ENCODE results near the gene LAMA2.

The LAMA2 gene

DNA sequence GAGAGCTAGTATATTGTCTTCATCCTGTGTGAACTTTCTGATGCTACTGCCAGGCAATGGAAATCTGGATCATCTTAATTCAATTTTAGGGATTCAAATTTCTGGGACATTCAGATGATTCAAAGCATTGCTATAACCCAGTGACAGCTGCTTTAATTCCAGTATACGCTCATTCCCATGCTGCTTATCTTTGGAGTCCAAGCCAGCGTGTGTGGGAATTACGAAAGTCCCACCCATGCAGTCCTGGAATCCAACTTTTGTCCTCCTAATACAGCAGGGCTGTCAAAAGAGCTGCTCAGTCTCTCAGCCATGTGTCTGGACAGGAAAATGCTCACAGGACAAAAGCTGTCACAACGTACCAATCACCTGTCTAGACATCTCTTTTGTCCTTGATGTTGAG lies 219.8 kb downstream of the LAMA2 start:
- H3K27ac Mint-ChIP-seq = no peak overlapping the region
- no peaks in the 10 kb centered on the region for H3K36me3 Mint-ChIP-seq (ENCODE audit: low read depth)
- no peak overlapping the region for H3K4me3 Mint-ChIP-seq
- DNase-seq (no peak), ATAC-seq (no peak)
- peaks cover 2% of the 10 kb centered on the region for H3K27me3 Mint-ChIP-seq
- no peaks in the 10 kb centered on the region for H3K9me3 Mint-ChIP-seq
- no peaks in the 10 kb centered on the region for H3K4me1 Mint-ChIP-seq

DNA sequence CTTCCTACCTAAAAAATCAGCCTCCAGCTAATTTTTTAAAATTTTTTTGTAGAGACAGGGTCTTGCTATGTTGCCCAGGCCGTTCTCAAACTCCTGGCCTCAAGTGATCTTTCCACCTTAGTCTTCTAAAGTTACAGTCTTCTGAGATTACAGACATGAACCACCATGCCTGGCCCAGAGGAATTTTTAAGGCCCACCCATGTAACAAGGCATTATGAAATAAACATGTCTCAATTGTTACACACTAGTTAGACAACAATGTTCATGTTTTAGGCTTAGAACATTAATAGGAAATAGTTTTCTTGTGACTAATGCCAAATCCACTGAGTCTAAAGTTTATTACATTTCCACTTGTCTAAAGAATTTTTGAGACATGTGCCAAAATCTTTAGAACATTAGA lies 221.2 kb downstream of the LAMA2 start:
- DNase-seq = no peak
- Mint-ChIP-seq H3K36me3 (ENCODE audit: low read depth) (no peaks in the 10 kb centered on the region), H3K9me3 (no peaks in the 10 kb centered on the region), H3K4me1 (no peaks in the 10 kb centered on the region), H3K27ac (no peak overlapping the region), H3K4me3 (no peak overlapping the region), H3K27me3 (peaks cover 5% of the 10 kb centered on the region)
- ATAC-seq = no peak

DNA sequence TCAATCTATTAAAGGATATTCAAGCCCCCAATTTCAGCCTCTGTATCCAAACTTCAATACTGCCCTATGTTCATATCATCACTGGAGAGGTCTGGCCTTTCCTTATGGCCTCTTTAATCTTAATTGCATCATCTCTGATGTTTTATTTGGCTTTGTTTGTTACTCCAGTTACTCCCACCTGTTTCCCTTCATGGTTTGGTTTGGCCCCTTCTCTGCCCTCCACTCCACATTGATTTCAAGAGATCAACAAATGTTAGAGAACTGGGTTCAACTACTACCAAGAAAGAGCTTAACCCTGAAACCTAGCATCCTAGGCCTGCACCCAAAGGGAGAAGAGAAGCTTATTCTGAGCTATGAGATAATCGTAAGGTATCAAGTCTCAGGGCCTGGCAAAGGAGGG lies 221.6 kb downstream of the LAMA2 start:
- Mint-ChIP-seq H3K27me3 (peaks cover 5% of the 10 kb centered on the region), H3K9me3 (no peaks in the 10 kb centered on the region), H3K27ac (no peak overlapping the region), H3K4me1 (no peaks in the 10 kb centered on the region), H3K36me3 (ENCODE audit: low read depth) (no peaks in the 10 kb centered on the region), H3K4me3 (no peak overlapping the region)
- ATAC-seq (no peak), DNase-seq (no peak)

DNA sequence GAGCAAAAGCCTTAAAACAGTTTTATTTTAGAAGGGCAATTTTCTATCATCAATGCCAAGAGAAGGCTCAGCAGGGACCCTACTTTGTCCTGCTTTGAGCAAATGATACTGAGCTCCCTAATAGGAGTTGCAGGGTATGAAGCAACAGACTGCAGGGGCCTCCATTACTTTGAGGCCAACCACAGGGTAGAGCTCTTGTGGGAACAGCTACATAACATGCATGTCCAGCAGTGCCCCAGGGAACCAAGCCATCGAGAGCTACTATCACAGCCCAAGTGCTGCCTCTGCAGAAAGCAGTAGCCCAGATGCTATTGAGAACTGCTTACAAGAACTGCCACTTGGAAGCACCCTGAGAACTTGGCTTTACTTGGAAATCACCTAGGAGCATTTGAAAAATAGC lies 222.1 kb downstream of the LAMA2 start:
- H3K4me3 Mint-ChIP-seq = no peak overlapping the region
- H3K27ac Mint-ChIP-seq = no peak overlapping the region
- H3K36me3 Mint-ChIP-seq (ENCODE audit: low read depth) = no peaks in the 10 kb centered on the region
- no peaks in the 10 kb centered on the region for H3K9me3 Mint-ChIP-seq
- no peaks in the 10 kb centered on the region for H3K4me1 Mint-ChIP-seq
- H3K27me3 Mint-ChIP-seq = peaks cover 5% of the 10 kb centered on the region
- DNase-seq (no peak), ATAC-seq (no peak)

DNA sequence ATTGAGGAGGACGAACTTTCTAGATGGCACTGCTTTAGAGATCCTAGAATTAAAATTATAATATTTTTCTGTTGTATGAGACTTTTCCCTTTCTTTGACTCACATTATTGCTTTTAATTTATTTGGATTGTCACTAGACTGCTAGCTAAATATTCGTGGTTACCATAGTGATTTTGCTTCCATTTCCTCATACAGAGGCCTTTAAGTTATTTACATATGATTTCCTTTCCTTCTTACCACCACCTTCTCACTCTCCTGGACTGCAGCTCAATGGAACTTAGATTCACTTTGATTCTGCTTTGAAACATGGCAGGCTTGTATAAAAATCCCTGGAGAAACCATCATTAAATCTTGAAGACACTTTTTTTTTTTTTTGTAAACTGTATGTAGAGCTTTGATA lies 222.9 kb downstream of the LAMA2 start:
- DNase-seq (no peak), ATAC-seq (no peak)
- Mint-ChIP-seq H3K27me3 (peaks cover 5% of the 10 kb centered on the region), H3K27ac (no peak overlapping the region), H3K4me3 (no peak overlapping the region), H3K4me1 (no peaks in the 10 kb centered on the region), H3K36me3 (ENCODE audit: low read depth) (no peaks in the 10 kb centered on the region), H3K9me3 (no peaks in the 10 kb centered on the region)

DNA sequence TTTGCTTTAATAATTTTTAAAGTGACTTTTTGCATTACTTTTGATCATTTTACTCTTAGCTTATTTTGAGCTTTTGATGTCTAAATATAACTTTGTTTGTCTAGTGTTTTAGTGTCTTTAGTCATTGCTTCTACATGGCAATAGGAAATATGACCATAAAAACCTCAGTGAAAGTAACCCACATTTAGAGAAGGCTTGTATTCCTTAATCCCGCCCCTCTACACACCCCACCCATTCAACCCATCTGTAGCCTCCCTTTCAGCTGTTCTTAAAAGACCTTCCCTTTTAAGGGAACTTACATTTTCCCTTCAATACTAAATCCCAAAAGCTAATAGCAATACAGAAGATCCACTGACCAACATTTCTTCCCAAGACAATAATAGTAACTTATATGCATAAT lies 225.4 kb downstream of the LAMA2 start:
- no peaks in the 10 kb centered on the region for H3K36me3 Mint-ChIP-seq (ENCODE audit: low read depth)
- no peak for DNase-seq
- no peak for ATAC-seq
- peaks cover 5% of the 10 kb centered on the region for H3K27me3 Mint-ChIP-seq
- no peaks in the 10 kb centered on the region for H3K9me3 Mint-ChIP-seq
- no peak overlapping the region for H3K4me3 Mint-ChIP-seq
- H3K4me1 Mint-ChIP-seq = no peaks in the 10 kb centered on the region
- no peak overlapping the region for H3K27ac Mint-ChIP-seq

DNA sequence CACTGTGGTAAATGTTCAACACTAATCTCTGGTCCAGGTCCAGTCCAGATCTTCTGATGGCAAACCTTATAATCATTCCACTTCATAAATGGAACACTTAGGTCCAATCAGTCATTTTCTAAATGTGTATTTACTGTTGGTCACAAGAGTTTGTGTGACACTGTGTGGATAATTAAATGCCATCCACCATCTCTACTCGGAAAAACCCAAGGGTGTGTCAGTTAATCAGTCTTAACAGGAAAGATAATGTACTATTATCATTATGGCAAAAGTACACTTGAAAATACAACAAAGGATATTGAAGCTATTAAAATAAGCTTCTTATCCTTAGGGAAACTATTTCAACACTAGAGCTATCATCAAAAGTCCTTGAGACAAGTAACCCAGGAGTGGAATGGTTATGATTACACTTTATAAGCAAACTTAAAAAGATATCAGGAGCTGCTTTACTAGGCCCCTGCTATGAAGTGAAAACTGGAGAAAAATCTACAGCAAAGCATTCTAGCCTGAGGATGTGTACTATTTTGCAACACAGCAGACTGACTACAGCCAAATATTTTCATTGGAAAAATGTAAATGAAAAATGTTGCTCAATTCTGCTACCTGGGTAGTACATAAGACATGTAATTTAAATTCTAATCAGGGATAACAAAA lies 227.9 kb downstream of the LAMA2 start:
- Mint-ChIP-seq H3K27ac (no peak overlapping the region), H3K27me3 (peaks cover 5% of the 10 kb centered on the region), H3K9me3 (no peaks in the 10 kb centered on the region), H3K36me3 (ENCODE audit: low read depth) (no peaks in the 10 kb centered on the region), H3K4me1 (no peaks in the 10 kb centered on the region), H3K4me3 (no peak overlapping the region)
- no peak for ATAC-seq
- DNase-seq = no peak

DNA sequence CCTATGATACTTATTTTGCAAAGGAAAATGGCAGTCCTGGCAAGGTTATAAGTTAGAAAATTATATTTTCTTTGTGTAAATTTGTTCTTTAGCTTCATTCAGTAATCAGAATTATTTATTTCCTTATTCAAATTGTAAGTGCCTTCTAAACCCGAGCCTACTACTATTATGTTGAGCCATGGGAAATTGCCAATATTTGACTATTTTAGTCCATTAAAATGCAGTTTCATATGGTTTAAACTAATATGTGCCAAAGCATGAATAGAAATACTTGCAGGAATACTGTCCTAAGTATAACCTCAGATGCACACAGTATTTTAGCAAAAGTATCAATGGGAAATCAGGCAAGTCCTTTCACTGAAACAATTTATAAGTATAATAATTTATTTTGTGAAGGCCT lies 228.4 kb downstream of the LAMA2 start:
- no peaks in the 10 kb centered on the region for H3K36me3 Mint-ChIP-seq (ENCODE audit: low read depth)
- no peak overlapping the region for H3K27ac Mint-ChIP-seq
- H3K27me3 Mint-ChIP-seq = peaks cover 5% of the 10 kb centered on the region
- no peaks in the 10 kb centered on the region for H3K4me1 Mint-ChIP-seq
- H3K4me3 Mint-ChIP-seq = no peak overlapping the region
- DNase-seq = no peak
- no peaks in the 10 kb centered on the region for H3K9me3 Mint-ChIP-seq
- ATAC-seq = no peak

DNA sequence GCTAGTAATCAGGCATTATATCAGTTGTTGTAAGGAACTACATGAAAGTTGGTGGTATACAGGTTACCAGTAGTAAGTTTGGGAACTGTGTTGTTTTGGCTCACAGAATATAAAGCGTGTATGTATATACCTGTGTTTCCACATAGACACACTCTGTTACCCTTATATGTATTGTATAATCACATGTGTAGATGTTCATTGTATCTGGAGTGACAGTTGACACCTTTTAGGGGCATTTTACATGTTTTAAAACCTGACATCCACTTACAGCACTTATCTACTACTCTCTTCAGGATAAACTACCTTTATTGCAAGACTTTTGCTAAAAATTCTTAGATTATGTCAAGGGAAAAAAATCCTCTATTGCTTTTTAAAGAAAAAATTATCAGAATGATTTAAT lies 228.9 kb downstream of the LAMA2 start:
- no peaks in the 10 kb centered on the region for H3K4me1 Mint-ChIP-seq
- H3K9me3 Mint-ChIP-seq = no peaks in the 10 kb centered on the region
- peaks cover 5% of the 10 kb centered on the region for H3K27me3 Mint-ChIP-seq
- no peak overlapping the region for H3K27ac Mint-ChIP-seq
- no peaks in the 10 kb centered on the region for H3K36me3 Mint-ChIP-seq (ENCODE audit: low read depth)
- no peak overlapping the region for H3K4me3 Mint-ChIP-seq
- DNase-seq (no peak), ATAC-seq (no peak)

DNA sequence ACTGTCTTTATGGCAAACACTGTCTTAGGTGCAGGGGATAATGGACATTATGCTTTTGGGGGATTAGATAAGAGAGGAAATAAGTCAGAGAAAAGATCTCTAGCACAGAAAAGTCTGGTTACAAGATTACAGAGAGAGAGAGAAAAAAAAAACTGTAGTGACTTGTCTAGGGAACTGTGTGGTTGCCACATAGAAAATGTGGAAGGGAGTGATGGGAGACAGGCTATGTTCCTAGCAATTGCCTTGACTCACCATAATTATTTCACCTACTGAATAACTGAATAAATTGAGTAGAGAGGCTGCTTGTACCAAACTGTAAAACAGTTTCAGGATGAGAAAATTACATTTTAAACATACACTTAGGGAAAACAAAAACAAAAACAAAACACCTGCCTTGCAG lies 229.7 kb downstream of the LAMA2 start:
- no peak for ATAC-seq
- H3K4me3 Mint-ChIP-seq = no peak overlapping the region
- no peak for DNase-seq
- H3K9me3 Mint-ChIP-seq = no peaks in the 10 kb centered on the region
- no peaks in the 10 kb centered on the region for H3K4me1 Mint-ChIP-seq
- no peak overlapping the region for H3K27ac Mint-ChIP-seq
- peaks cover 2% of the 10 kb centered on the region for H3K27me3 Mint-ChIP-seq
- no peaks in the 10 kb centered on the region for H3K36me3 Mint-ChIP-seq (ENCODE audit: low read depth)

DNA sequence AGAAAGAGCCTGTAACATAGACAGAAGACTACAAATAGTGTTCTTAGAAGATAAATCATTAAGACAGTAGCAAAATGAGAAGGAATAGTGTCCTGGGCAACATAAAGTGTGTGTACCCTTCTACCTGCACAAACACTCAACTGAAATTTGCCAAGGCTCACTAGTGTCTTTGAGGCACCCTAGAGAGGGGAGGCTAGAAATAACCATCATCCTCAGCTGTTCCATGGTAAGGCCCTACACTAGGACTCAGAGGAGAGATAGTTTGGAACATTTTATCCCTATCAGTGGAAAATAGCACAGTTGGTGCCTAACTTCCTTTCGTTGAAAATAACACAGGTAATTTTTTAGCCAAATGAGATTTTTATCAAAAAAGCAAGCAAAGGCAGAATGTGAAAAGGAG lies 230.7 kb downstream of the LAMA2 start:
- H3K4me3 Mint-ChIP-seq = no peak overlapping the region
- no peaks in the 10 kb centered on the region for H3K9me3 Mint-ChIP-seq
- peaks cover 2% of the 10 kb centered on the region for H3K27me3 Mint-ChIP-seq
- H3K27ac Mint-ChIP-seq = no peak overlapping the region
- H3K36me3 Mint-ChIP-seq (ENCODE audit: low read depth) = no peaks in the 10 kb centered on the region
- DNase-seq = no peak
- no peak for ATAC-seq
- no peaks in the 10 kb centered on the region for H3K4me1 Mint-ChIP-seq

DNA sequence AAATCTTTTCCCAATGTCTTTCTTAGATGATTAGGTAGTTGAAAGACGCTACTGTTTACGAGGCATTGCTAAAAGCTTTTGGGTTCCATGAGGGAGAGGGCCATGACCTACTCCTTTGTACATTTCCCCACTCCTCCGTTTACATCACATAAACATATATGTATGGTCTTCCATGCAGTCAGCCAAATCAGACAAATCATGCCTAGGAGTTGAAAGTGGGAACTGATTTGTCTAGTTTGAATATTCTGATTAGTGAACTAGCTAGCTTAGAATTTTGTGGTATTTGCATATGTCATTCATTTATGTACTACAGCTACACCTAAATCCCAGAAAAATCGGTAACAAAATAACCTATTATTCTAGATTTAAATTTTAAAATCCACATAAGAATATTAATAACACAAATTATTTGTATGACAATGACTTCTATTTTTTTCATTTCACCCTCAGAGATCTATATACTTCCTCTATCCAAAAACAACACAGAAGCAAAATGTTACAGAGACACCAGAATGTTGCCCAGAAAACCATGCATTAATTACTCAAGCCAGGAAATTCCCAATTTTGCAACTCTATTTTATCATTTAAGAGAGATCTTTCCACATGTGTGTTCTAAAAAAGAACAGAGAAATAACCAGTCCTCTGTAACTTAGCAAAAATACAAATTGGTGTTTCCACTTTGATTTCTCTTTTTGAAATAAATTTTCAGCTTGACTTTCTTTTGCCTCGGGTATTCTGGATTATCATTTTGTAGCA lies 231.9 kb downstream of the LAMA2 start:
- ATAC-seq (no peak), DNase-seq (no peak)
- no peaks in the 10 kb centered on the region for H3K27me3 Mint-ChIP-seq
- H3K36me3 Mint-ChIP-seq (ENCODE audit: low read depth) = no peaks in the 10 kb centered on the region
- H3K27ac Mint-ChIP-seq = no peak overlapping the region
- H3K4me1 Mint-ChIP-seq = no peaks in the 10 kb centered on the region
- H3K4me3 Mint-ChIP-seq = no peak overlapping the region
- H3K9me3 Mint-ChIP-seq = no peaks in the 10 kb centered on the region

DNA sequence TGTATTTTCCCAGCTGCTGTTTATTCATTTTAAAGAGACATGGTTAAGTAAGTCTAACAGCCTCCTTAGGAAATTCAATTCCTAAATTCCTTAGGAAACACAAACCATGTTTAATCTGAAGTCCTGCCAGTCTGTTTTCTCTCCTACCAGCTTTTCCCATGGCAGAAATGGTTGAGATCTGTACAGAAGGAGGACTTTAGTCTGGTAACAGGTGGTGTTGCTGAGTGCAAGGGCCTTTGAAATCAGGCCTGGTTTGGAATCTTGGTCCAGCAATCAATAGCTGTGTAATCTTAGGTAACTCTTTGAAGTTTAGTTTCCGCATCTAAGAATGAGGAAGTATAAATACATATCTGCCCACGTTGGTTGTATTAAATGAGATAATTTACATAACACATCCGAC lies 232.5 kb downstream of the LAMA2 start:
- Mint-ChIP-seq H3K27me3 (no peaks in the 10 kb centered on the region), H3K4me3 (no peak overlapping the region), H3K36me3 (ENCODE audit: low read depth) (no peaks in the 10 kb centered on the region), H3K27ac (no peak overlapping the region), H3K4me1 (no peaks in the 10 kb centered on the region), H3K9me3 (no peaks in the 10 kb centered on the region)
- no peak for DNase-seq
- ATAC-seq = no peak

DNA sequence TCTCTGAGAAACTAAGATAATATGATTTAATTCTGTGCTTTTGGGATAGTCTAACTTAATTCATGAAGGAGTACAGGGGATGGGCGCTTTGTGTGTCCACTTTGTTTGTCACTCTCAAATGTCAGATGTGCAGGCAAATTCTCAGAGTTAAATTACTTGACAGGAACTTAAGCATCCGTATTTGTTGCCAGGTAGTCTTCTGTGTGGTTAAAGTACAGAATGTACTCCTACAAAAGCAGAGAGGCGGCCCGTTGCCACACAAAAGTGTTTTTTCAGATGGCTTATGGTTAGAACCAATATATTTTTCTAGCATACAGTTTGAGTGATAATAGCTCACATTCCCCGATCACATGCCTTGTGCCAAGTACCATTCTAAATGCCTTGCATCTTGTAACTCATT lies 234.4 kb downstream of the LAMA2 start:
- no peak for ATAC-seq
- H3K4me3 Mint-ChIP-seq = no peak overlapping the region

DNA sequence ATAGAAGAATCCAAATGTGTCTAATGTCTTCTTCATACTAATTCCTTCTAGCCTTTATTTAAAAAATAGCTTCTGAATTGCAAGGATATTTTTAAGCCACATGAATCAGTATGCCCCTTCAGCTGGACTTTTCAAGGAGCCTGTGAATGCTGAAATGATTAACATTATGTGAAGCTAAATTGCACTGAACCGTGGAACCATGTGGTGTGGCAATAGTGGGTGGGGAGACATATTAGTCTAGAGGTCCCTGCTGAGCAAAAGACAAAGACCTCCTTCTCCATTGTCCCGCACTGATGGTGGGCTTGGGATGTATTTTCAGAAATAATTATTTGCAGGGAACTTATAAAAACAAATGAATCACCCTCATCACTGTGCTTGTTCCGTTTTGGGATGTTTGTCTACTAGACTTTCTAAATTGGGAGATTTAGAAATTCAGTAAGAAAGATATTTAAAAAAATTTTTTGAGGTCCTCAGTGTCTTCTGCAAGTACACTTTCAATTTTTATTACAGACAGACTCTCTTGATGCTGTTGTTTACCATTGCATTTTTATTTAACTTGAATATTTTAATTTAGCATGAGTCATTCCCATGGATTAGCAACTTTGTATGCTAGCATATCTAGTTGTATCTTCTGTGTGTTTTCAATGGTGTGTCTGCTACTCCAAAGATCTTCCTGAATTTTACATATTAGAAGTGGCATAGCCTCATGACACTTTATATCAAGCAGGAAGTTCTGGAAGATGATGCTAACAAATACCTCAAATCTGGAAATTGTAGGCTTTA lies 238.1 kb downstream of the LAMA2 start:
- Mint-ChIP-seq H3K4me3 (no peak overlapping the region), H3K27ac (no peak overlapping the region), H3K36me3 (ENCODE audit: low read depth) (no peaks in the 10 kb centered on the region), H3K9me3 (no peaks in the 10 kb centered on the region), H3K4me1 (no peaks in the 10 kb centered on the region), H3K27me3 (no peaks in the 10 kb centered on the region)
- ATAC-seq (no peak), DNase-seq (no peak)

More for the DNA sequence above, 234.4 kb downstream of the LAMA2 start:
- H3K27ac Mint-ChIP-seq = no peak overlapping the region
- no peaks in the 10 kb centered on the region for H3K27me3 Mint-ChIP-seq
- no peak for DNase-seq
- H3K4me1 Mint-ChIP-seq = no peaks in the 10 kb centered on the region
- no peaks in the 10 kb centered on the region for H3K36me3 Mint-ChIP-seq (ENCODE audit: low read depth)
- no peaks in the 10 kb centered on the region for H3K9me3 Mint-ChIP-seq

Data from activated naive CD8-positive, alpha-beta T cell treated with anti-CD3 and anti-CD28 coated beads, Interleukin-2, amount 50 U/mL, for 24 hours (primary cell).